AG04450 (cell line): Measurements from ENCODE around the gene TMPRSS9. TPM values are rescaled to one million over a fixed set of nuclear protein-coding genes. Genes with fewer than 3 reads are reported as not detected.

Source experiments
- CTCF ChIA-PET: fragments of 300-600, 350-600 bp; formaldehyde crosslinking; extraction: SDS; loops from one replicate; lab custom pipeline; 2022; ENCODE audit warnings: antibody characterized with exemption, inconsistent platforms; lab: Charles Lee
- POLR2A ChIA-PET: fragments of 350-600 bp; formaldehyde crosslinking; extraction: SDS; loops from one replicate; lab custom pipeline; 2021; ENCODE audit warnings: antibody characterized with exemption, inconsistent platforms; lab: Yijun Ruan, JAX
- DNase-seq: peaks from one replicate; pipeline ENCODE4 v3.0.0-alpha.2; 2011; ENCODE audit warnings: low read depth, low spot score
- H3K27ac ChIP-seq: one replicate; pipeline ENCODE4 v1.5.1; 2012; ENCODE audit warnings: low read depth, low read length, control low read depth
- H3K27me3 ChIP-seq: one replicate; pipeline ENCODE4 v1.6.0; 2012; ENCODE audit warnings: low read length; ENCODE audit not compliant: control insufficient read depth, insufficient read depth
- H3K4me3 ChIP-seq: 2 replicates; pipeline ENCODE4 v1.5.1; 2011; ENCODE audit warnings: mild to moderate bottlenecking, low read depth, low read length, control low read depth
- H3K9me3 ChIP-seq: 2 replicates; pipeline ENCODE4 v1.5.1; 2012; ENCODE audit warnings: low read length; ENCODE audit not compliant: control insufficient read depth, insufficient read depth
- polyA plus RNA-seq: library from polyadenylated mRNA; depleted of rRNA; stranded (reverse); fragments of >200 nt; gene quantifications from 2 replicates; pipeline ENCODE4 v1.2.3, GENCODE V29; 2011
- TF ChIP-seq, protein P1 (sequence below): IDR thresholded peaks from 2 replicates; pipeline ENCODE4 v1.5.1; 2011; ENCODE audit warnings: low read depth, low read length, control low read depth, inconsistent platforms

The TMPRSS9 gene
- polyA plus RNA-seq, 1 experiment = not detected

DNA sequence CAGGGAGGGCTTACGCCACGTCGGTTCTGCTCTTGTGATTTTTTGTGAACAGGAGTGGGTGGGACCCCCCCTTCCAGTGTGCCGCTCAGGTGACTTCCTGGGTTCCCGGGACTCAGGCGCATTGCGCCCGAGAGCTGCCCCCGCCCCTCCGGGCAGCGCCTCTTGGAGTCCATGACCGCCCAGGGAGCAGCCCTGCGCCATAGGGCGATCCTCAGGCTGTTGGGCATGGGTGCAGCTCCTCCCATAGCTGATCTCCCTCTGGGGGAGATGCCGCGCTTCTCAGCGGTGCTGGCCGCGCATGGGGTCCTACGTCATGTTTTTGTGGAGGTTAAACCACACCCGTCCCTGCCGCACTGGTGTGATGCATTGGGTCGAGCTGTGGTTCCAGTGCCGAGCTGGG, 7.9 kb upstream of the TMPRSS9 start:
- H3K27me3 ChIP-seq = no peaks in the 10 kb centered on the region
- TF ChIP-seq, protein P1, sequence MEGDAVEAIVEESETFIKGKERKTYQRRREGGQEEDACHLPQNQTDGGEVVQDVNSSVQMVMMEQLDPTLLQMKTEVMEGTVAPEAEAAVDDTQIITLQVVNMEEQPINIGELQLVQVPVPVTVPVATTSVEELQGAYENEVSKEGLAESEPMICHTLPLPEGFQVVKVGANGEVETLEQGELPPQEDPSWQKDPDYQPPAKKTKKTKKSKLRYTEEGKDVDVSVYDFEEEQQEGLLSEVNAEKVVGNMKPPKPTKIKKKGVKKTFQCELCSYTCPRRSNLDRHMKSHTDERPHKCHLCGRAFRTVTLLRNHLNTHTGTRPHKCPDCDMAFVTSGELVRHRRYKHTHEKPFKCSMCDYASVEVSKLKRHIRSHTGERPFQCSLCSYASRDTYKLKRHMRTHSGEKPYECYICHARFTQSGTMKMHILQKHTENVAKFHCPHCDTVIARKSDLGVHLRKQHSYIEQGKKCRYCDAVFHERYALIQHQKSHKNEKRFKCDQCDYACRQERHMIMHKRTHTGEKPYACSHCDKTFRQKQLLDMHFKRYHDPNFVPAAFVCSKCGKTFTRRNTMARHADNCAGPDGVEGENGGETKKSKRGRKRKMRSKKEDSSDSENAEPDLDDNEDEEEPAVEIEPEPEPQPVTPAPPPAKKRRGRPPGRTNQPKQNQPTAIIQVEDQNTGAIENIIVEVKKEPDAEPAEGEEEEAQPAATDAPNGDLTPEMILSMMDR = no peak
- no peaks in the 10 kb centered on the region; the same call in 1 of the 2 replicates for H3K9me3 ChIP-seq
- H3K27ac ChIP-seq = no peak overlapping the region
- no peak for DNase-seq
- ChIA-PET POLR2A (no interaction called here), CTCF (no interaction called here)
- no peak overlapping the region for H3K4me3 ChIP-seq

GRCh38 chr19:2353159-2353886, 6.7 kb upstream of the TMPRSS9 start:
- Histone ChIP-seq H3K4me3 (no peak overlapping the region), H3K9me3 (no peaks in the 10 kb centered on the region; the same call in 1 of the 2 replicates), H3K27me3 (no peaks in the 10 kb centered on the region), H3K27ac (no peak overlapping the region)
- ChIA-PET CTCF (no interaction called here), POLR2A (no interaction called here)
- DNase-seq = no peak
- TF ChIP-seq, protein P1 = no peak

GRCh38 chr19:2353887-2354592, 6.0 kb upstream of the TMPRSS9 start:
- ChIA-PET CTCF (no interaction called here), POLR2A (interaction anchor here (1.0 kb wide), 1 partner anchor 11 kb away, joined by 3 read pairs; no protein-coding TSS in a partner anchor)
- DNase-seq = no peak
- Histone ChIP-seq H3K9me3 (peaks cover 6% of the 10 kb centered on the region; the same call in 1 of the 2 replicates), H3K27me3 (peaks cover 4% of the 10 kb centered on the region), H3K27ac (no peak overlapping the region), H3K4me3 (no peak overlapping the region)
- TF ChIP-seq, protein P1 = no peak

- DNase-seq = no peak
- POLR2A ChIA-PET = interaction anchor here (1.0 kb wide), 1 partner anchor 11 kb away, joined by 3 read pairs; no protein-coding TSS in a partner anchor
- H3K4me3 ChIP-seq = no peak overlapping the region
- TF ChIP-seq, protein P1 = no peak
- CTCF ChIA-PET = no interaction called here
- H3K9me3 ChIP-seq = peaks cover 6% of the 10 kb centered on the region; the same call in 1 of the 2 replicates
- peaks cover 10% of the 10 kb centered on the region for H3K27me3 ChIP-seq
- no peak overlapping the region for H3K27ac ChIP-seq
These were observed 5.4 kb upstream of the TMPRSS9 start for GRCh38 chr19:2354670-2355069.
